NCI-H345 treated with DMSO at 0.1 percent for 48 hours (cell line): ENCODE data around the gene PARD3B.

Experiments used
- DNase-seq: peaks from one replicate; lab custom pipeline; 2025; ENCODE audit not compliant: unreplicated experiment; lab: John Stamatoyannopoulos, UW

Gene PARD3B

DNA sequence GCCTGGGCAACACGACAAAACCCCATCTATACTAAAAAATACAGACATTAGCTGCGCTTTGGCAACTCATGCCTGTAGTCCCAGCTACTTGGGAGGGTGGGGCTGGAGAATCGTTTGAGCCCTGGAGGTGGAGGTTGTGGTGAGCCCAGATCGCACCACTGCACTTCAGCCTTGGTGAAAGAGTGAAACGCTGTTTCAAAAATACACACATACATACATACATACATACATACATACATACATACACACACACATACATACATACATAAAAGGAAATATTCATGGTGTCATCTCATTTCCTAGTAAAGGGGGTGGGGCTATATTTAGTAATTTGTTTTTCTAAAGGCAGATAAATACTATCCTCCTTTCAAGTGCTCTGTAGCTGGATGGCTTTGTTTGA is 205.1 kb downstream of the PARD3B start:
- DNase-seq, result no peak

DNA sequence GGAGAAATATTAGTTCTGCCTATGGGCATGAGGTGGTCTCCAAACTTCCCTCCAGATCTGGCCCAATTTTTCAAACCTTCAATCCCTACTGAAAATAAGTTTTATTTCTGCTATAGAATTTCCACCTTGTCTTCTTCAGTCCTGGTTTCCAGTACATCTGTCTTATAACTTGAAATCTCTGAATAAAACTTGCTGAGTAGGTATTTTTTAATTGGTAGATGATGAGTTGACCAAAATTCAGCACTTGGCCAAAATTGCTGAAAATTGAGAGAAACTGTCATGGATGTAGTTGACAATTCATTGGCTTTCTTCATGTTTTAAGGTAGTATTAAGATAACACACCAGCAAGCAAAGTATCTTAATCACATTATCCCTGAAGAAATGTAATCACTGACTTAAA is 206.2 kb downstream of the PARD3B start:
- DNase-seq, result no peak

DNA sequence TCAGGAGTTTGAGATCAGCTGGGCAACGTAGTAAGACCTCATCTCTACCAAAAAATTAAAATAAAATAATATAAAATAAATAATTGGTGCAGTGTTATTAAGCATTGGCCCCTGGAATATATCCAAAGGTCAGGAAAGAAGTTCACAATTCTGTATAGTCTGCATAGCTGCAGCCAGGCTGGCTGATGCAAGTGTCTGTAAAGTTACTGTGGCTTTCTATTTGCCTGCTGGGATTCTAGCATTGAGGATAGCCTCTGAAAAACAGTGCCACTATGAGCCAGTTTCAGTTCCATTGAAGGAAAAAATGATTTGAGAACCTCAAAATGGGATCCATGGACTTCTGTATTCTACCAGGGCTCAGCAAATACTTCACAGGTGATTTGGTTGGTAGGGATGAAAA is 208.6 kb downstream of the PARD3B start:
- no peak for DNase-seq

DNA sequence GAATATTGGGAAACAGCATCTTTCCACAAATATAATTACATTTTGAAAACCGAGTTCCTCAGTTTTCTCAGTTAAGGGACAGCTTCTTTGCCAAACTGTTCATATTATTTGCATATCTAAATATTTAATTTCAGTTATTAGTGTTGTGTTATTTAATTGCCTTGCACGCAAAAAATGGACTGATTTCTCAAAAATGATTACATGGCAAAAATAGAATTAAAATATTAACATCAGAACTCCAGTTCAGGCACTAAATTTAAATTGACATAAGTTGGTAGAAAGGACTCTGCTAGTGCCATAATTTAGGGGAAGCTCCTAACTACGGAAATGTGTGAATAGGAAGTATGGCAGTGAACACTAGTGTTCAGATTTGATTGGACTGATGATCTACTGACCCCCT is 209.6 kb downstream of the PARD3B start:
- no peak for DNase-seq

DNA sequence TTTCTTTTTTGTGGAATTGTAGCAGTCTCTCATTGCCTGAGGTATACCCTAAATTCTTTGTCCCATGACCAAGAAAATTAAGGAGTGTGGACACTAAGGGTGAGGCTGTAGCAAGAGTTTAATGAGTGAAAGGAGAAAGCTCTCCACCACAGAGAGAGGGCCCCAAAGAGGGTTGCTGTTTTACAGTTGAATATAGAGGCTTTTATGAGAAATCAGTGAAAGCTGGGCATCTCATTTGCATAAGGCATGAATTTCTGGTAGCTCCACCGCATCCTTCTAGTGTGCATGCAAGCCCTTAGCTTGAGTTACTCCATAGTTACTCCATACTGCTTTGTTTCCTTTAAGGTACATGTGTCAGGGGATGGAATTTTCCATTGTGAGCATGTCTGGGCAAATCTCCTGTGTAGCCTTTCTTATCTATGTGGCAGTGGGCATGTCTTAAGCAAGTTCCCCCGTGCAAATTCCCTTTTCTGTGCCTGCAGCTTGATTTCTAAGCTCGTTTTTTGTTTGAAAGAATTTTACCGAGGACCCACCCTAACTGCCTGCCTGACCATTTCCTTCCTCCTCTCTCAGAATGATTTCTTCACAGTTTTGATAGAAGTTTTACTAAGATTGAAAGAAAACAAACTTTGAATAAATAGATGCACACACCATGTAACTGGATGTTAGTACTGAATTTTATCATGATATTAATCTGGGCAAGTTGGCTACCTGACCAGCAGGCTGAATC is 218.9 kb downstream of the PARD3B start:
- DNase-seq, result no peak

DNA sequence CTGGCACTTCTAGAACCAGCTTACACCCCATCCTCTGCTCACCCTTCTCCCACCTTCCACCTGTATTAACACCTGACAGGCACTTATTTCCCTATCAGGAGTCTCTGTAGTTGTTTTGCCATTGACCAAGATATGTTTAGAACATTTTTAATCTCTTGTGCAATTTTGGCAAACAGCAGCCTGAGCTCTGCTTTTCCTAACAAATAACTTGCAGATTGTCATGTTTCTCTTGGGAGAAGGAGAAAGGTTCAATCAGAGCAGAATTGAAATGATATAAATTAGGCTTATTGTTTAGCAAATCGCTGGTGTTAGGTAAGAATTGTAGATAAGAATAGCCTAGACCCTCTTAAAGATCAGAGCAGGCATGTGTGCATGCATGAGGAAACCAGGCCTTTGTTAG is 225.5 kb downstream of the PARD3B start:
- no peak for DNase-seq

DNA sequence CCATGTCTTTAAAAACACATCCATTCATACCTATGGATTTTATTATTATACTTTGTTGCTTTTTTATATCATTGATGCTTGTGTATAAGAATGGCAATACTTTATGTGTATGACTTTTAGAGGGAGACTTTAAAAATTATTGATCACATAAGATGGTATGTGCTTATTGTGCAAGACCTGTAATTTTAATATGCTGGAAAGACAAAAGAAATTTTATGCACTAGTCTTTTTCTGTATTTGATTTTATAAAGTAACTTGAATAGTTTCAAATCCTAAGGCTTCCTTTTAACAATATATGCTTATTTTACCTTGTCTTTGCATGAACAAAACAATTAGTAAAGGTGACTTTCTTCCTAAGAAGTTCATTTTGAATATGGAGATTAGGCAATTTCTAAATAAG is 226.4 kb downstream of the PARD3B start:
- DNase-seq, result no peak

DNA sequence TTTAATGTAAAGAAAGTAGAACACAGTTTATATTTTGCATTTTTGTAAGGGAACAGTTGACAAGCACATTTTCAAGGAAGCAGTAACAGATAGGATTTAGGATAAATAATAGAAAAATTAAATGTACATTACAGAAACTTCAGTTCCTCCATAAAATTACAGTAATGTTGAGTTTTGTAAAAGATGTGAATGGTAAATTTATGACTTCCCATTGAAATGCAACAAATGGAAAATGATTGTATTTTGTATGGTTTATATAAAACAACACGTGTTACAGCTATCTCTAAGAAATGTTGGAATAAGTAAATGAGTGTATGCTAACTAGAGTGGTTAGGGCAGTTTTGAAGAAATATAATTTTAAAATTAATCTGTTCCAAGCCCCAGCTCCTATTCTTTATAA is 227.3 kb downstream of the PARD3B start:
- no peak for DNase-seq

DNA sequence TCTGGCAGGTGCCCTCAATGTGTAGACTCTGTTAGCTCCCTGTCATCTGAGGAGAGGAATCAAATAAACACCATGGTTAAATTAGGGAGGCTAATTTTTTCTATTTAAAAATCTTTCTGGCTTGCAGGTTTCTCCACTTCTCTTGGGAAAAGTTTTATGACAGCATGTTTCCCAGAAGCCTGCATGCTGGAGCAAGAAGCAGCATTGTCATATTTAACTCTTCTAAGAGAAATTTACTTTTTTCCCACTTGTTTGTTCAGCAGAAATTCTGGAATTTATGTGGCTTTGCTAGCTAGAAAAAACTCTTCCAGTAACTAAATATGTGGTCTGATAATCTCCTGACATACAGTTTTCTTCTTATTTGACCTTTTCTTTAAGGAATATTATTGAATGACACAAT is 230.5 kb downstream of the PARD3B start:
- no peak for DNase-seq

DNA sequence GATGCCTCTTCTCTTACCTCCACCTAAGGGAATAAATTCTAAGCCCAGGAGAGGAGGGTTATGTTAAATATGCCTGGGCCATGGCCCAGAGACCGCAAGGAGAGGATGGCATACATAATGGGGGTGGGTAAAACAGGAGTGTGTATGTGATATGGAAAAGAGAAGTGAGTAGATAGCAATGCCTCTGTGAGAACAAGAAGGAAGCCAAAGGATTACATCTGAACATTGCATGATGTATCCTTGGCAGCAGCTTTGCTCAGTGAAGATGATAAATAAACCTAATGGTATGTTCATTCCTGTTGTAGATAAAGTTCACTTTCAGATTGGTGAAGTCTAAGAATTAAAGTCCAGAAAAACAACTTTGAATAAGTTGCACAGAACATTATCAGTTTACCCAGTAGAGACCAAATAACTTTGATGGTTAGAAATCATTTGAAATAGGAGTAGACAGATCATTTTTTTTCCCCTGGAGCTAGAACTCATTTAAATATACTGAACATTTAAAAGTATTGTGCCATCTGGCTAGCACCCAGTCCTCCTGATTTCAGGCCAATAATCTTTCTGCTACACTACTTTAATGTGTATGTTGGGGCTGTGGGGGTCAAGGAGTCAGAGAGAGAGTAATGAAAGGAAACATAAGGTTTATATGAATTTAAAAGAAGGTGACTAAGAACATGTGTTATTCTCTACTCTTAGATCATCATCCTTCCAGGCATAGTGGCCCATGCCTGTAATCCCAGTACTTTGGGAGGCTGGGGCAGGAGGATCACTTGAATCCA is 231.7 kb downstream of the PARD3B start:
- DNase-seq, result no peak

DNA sequence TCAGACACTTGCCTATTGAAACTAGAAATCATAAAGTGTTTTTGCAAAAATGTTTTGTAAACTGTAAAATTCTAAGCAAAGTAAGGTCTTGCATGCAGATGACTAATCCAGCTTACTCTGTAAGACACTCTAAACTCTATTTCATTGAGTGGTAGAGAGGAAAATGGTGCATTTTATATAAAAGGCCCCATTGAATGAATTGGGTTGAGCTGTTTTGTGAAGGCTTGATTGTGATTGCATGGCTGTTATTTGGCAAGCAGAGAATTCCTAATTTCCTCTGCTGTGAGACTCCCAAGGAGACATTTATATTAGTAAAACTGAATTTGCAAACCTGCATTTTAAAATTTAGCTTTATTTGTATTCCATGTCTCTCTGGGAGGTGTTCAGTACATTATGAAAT is 234.5 kb downstream of the PARD3B start:
- no peak for DNase-seq

DNA sequence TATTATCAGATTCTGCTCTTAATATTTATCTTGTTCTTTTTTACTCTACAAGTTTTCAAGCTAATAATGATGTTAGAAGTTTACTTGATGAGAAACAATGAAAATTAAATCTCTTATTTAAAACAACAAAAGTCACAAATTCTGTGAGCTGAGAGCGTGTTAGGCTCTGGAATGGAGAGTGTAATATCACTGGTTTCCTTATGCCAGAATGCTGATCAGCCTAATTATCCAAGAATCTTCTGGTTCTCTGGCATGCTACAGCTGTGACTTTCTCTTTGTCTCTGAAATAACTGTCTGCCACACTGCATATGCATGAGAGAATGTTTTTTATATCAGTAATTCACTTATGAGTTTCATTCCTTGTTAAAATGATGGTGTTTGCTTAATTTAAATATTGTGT is 236.7 kb downstream of the PARD3B start:
- DNase-seq, result no peak

DNA sequence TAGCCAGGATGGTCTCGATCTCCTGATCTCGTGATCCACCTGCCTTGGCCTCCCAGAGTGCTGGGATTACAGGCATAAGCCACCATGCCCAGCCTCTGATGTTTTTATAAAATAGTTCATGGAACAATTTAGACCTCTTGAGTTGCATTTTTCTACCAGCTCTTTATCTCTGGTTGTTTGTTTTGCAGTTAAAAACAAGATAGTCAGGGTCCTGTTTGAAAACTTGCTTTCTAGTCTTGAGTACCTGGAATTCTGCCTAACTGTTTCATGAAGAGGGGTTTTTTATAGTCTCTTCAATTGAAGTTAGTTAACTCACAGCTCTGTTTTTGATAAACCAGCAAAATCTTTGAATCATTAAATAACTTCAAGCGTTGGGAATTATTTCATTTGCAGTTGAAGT is 244.8 kb downstream of the PARD3B start:
- DNase-seq, result no peak

DNA sequence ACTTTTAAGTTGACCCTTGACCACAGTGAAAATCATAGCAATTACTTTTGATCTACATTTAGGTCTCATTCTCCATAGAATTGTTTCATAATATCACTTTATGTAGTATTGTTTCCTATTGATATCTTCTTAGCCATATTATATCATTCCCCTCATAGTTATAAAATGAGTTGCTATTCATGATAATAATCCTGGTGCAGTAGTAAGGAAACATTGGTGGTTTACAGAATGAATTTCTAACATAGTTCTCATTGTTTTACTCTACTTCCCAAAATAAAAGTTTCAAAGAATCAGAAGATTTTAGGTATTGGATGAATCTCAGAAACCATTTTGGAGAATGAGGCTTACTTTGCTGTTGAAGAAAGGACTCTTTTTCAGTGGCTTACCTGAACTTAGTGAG is 246.0 kb downstream of the PARD3B start:
- no peak for DNase-seq

DNA sequence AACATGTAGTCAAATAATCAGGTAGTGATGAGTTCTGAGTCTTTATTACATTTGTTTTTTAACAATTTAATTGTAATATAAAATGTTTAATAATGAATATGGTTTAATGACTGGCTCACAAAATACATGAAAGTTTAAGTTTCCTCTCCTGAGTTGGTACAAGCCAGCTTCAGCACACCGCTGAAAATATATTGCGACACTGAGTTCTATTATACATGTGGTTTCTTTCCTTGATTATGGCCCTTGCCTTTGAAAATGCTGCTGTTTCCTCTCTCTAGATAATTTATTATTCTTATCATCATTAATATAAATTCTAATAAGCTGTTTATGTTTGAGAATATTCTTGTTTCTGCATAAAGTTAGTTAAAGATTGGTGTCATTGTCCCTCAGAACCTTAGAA is 249.3 kb downstream of the PARD3B start:
- no peak for DNase-seq

DNA sequence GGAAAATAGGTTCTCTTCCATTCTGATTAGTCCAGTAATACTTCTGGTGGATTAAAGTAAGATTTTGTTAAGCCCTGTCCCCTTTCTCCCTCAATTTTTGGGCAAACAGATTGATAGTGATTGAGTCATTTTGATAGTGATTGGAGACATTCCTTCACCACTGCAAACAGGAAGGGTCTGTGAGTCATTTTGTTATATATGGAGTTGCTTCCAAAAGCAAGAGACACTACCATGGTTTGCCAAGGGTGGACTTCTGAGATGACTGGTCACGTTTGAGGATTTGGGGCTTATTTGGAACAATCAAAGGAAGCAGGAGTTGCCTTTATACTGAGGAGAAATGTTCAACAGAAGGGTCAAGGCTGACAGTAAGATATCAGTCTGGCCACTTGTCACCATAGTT is 249.9 kb downstream of the PARD3B start:
- no peak for DNase-seq

DNA sequence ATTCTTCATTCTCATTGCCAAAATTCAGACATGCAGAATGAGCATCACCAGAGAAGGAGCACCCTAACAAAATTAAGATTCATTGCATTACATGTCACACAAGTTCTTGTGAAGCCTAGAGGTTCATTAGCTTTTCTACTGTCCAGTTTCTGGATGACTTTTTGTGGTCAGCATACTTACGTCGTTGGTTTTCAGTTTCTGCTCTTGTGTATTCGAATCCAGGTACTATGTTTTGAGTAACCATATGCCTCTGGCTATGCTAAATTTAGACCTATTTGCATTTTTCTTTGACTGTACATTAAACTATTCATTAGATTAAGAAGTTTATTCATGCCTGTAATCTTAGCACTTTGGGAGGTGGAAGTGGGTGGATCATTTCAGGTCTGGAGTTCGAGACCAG is 251.3 kb downstream of the PARD3B start:
- no peak for DNase-seq

DNA sequence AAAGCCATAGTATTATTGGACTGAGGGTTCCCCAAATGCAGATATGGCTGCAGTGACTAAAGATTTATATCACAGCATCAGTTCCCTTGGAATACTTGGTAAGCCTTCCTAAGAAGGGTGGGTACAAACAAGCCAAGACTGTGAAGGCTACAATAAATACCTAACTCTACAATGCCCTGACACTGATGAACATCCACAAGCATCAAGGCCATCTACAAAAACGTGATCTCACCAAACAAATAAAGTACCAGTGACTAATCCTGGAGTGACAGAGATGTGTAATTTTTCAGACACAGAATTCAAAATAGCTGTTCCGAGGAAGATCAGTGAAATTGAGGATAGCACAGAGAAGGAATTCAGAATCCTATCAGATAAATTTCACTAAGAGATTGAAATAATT is 254.5 kb downstream of the PARD3B start:
- DNase-seq, result no peak

DNA sequence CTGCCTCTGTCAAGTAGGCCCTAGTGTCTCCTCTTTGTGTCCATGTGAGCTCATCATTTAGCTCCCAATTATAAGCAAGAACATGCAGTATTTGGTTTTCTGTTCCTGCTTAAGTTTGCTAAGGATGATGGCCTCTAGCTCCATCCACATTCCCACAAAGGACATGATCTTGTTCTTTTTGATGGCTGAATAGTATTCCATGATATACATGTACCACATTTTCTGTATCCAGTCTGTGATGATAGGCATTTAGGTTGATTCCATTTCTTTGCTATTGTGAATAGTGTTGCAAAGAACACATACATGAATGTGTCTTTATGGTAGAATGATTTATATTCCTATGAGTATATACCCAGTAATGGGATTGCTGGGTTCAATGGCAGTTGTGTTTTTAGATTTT is 263.2 kb downstream of the PARD3B start:
- DNase-seq, result no peak

DNA sequence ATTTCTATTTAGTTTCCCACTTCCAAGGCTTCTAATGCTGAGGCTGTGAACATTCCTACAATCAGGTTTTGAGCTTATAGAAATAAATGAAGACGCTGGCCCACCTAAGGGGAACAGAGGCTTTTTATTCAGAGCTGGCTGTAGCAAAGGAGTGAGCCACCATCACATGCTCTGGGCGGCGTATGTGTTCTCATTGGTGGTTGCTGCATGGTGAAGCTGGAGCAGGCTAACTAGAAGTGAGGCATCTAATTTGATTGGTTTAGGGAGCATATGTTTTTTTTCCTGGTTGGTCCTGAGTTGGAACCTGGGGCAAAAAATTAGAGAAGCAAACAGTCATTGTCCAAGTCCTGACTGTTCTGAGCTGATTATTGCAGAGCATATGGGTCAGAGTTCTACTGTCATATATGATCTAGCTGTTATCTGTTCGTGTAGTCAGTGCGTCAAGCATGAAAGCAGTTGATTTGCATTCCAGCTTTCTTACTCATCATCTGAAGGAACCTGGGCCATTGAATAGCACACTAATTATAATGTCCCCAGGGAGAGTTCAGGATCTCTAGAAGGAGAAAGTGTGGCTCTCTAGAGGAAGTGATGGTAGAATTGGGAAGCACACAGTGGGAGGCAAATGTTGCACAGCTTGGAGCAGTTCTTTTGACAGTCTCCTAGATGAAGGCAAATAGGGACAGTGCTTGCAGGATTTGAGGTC is 279.6 kb downstream of the PARD3B start:
- no peak for DNase-seq

DNA sequence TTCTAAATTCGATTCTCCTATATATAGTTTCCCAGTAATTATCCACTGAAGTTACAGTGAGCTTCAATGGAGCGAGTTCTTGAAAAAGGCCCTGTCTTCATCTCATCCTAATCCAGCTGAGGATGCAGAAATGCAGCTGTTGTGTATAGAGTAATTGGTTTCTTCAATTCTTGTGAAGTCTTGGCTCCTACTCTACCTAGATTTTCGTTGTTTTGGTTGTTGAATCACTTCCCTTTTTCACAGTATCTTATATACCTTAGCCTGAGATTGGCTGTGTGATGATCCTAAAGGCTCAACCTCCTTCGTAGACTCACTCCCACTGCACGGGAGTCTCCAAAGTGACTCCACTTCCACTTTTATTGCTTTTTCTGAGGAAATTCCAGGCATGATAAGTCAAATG is 280.4 kb downstream of the PARD3B start:
- no peak for DNase-seq
